Medulla oblongata (tissue), 1 donor: Measurements from ENCODE around the gene SLC4A3.
"Not testable (repeated sequence)": the region's sequence is repeated elsewhere in the genome, so short reads cannot be mapped to it uniquely, and the experiment has no call there.

Experiments
- DNase-seq: peaks from one replicate; pipeline ENCODE4 v3.0.0-alpha.2; 2015; ENCODE audit errors: extremely low spot score

Gene SLC4A3

DNA sequence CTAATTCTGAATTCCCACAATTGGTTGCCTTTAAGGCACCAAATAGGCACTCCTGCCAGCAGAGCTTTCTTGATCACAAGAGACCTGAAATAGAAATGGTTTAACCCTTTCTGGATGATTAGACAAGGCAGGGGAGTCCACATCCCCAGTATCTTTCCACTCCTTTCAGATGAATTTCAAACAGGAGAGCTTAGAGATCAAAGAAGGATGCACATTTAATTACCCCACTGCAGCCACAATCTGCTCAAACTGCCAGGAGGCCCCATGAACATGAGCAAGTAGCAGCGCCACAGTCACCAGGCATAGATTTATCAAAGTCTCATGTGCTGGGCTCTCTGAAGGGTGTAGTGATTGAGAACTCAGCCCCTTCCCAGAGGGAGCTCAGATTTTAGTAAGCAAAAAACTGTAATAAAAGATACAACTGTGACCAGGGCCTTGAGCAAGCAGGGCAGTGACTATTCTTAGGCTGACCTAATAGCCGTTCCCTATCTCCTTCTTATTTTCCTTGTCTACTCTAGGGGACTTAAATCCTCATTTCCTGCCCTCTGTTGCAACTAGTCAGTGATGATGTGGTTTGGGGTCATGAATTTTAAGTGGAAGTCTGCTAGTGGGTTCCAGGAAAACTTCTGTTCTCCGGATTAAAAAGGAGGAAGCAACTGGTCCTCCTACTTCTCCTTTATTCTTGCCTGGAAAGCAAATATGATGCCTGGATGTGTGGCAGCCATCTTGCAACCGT lies 53.7 kb downstream of the SLC4A3 start:
- DNase-seq = no peak

DNA sequence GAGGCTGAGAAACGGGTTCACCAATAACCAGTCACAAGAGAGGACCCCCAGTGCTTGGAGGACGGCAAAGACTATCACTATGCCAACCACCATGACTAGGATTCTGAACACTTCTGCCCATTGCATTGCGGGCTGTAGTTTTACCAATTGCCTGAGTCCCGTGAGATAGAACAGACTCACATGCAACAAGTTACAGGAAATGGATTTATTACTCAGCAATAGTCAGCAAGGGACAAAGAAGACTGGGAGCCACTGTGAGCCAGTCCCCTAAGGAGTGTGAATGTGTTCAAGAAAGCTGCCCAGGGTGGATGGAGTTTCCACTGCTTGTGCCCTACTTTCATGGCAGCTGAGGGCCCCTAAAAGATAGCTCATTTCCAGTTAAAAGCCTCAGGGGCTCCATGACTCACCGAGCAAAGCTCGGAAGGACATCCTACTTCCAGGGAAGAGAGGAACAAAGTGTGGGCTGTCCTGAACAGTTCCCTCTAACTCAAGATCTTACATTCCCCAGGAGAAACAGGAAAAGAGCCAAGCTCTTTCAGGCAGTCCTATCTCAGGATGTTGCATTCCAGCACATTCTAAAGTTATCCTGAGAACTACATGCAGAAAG lies 54.4 kb downstream of the SLC4A3 start:
- DNase-seq = no peak

DNA sequence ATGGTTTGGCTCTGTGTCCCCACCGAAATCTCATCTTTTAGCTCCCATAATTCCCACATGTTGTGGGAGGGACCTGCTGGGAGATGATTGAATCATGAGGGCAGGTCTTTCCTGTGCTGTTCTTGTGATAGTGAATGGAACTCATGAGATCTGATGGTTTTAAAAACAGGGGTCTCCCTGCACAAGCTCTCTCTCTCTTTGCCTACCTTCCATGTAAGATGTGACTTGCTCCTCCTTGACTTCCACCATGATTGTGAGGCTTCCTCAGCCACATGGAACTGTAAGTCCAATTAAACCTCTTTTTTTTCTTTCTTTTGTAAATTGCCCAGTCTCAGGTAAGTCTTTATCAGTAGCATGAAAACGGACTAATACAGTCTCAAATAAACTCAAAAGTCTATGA lies 56.0 kb downstream of the SLC4A3 start:
- DNase-seq = not testable (repeated sequence)

DNA sequence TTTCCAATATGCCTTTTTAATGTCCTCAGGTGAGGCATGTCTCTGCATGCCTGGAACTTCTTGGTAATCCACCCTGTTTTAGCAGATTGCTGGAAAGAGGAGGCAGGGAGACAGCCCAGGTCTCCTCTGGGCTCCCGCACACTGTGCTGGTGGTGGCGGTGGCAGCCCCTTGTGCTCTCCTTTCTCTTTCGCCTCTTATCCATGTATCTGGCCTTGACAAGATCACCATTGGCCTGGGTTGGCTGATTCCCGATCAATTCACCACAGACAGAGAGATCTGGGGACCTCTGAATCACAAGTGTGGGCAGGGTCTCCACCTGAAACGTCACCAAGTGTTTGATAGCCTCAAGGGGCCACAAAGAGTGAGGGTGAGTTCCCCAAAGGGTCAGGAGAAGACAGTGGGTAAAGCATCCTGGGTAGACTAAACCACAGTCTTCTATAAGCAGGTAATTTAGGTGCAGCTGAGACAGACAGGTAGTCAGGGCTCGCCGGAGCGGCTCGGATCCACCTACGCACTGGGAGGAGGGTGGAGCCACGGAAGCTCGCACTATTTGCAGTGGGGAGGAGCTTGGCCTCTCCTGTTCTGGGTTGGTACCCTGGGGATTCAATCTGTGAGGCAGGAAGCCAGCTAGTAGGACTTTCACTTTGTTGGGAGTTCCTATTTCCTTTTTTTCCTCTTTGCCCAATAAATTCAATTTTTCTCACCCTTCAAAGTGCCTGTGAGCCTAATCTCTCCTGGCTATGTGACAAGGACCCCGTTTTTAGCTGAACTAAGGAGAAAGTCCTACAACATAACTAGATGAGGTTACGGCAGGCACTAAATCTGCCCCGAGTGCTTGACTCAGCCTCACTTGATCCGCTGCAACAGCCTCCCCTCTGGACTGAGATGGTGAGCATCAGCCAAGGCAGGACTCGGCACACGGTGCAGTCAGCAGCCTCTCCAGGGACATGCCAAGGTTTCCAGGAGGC lies 57.6 kb downstream of the SLC4A3 start:
- peak; percentile 64 for DNase-seq

DNA sequence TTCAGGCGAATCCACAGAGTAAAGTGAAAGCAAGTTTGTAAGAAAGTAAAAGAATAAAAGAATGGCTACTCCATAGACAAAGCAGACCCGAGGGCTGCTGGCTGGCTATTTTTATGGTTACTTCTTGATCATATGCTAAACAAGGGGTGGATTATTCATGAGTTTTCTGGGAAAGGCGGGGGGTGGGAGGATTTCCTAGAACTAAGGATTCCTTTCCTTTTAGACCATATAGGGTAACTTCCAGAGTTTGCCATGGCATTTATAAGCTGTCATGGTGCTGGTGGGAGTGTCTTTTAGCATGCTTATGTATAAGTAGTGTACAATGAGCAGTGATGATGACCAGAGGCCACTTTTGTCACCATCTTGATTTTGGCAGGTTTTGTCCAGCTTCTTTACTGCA lies 59.8 kb downstream of the SLC4A3 start:
- no peak for DNase-seq

DNA sequence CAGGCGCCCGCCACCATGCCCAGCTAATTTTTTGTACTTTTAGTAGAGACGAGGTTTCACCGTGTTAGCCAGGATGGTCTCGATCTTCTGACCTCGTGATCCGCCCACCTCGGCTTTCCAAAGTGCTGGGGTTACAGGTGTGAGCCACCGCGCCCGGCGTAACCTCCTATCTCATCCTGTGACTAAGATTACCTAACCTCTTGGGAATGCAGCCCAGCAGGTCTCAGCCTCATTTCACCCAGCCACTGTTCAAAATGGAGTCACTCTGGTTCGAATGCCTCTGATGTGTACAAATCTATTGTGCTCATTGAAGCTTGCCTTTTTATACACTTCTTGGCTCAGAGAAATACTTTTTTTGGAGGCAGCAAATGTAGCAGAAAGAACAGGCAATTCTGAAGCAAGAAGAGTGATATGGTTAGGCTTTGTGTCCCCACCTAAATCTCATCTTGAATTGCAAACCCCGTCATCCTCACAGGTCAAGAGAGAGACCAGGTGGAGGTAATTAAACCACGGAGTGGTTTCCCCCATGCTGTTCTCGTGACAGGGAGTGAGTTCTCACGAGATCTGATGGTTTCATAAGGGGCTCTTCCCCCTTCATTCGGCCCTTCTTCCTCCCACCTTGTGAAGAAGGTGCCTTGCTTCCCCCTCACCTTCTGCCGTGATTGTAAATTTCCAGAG lies 60.6 kb downstream of the SLC4A3 start:
- no peak for DNase-seq

DNA sequence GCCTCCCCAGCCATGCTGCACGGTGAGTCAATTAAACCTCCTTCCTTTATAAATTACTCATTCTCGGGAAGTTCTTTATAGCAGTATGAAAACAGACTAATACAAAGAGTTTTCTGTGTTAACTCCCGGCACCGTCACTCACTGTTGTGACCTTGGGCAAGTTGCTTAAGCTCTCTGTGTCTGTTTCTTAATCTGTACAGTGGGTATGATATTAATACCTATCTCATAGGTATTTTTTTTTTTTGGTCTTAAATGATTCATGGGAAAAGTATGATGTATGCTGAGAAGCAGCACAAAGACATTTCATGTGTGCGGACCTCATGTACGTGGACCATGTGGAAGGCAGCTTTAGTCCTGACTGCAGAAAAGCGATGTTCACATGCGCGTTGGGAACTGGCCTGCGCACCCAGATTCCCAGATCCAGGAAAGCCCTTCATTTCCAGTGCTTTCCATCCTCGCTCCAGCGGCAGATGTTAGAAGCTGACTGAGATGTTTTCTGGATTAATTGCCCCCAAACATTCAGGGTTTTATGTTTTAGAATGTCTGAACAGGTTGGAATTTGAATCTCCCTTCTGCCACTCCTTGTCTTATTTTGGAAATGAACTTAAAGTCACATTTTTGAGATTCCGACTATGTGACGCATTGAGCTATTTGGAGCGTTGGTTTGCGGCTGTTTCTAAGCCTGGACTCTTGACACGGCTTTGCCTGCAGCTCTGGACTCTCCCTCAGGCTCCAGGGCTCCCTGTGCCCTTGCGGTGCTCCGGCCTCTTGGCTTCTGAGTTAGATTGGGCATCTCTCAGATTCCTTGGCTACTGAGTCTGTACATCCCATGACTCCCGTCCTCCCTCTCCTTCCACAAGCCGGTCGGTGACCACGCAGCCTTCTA lies 61.4 kb downstream of the SLC4A3 start:
- no peak for DNase-seq

DNA sequence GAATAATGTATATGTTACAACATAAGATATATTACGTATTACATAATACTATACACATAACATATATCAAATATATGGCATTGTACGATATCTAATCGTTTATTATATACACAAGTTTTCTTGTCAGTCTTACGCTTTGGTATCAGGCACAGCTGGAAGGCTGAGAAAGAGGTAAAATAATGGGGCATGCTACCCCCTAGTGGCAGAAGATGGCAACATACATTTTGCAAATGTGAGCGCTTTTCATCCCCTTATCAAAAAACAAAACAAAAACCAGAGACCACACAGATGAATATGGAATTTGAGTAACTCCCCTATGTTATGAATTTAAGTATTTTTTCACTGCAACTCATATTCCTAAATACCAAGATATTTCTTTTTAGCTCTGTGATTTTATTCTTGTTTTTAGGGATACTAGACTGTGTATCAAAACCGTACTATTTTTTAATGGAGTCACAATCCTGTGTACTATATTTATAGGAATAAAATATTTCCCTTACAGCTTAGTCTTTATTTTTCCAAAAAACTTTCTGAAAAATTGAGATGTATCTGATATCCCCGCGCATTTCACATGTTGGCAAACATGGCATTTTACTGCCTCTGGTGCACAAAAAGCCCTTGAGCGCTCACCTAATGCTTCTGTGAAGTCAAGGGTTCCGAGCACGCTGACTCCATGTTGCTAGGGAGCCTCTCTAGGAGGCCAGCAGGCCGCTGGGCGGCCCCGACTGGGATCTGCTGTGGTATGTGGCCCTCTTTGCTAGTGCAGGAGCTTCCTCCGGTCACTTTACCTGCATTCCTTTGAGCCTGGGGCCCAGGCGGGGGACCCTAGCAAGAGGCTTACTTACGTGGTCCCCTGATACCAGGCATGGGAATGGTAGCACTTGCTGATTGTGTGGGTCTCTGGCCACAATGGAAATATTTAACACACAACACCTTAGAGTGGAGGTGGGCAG lies 62.5 kb downstream of the SLC4A3 start:
- peak; percentile 64 for DNase-seq

DNA sequence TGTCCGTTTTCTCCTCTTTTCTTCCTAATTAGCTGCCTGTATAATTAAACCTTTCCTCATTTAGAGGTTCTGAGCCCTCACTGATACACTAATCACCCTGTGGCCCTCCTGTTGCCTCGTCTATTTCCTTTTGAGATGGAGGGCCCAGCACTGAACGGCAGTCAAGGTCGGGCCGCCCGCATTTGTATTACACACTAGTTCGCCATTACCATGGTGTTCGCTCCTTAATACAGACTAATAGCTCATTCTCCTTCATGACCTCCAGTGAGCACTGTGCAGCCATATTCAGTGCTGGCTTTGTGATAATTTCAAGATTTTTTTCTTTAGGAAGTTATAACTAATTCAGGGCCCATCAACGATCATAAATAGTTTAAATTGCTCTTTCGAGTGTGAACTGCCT lies 64.1 kb downstream of the SLC4A3 start:
- DNase-seq = no peak
